ENCODE results near the gene SCNN1A.

GRCh38 chr12:6328045-6328779 lies 47.2 kb downstream of the SCNN1A start:
- TF ChIP-seq, protein P1, sequence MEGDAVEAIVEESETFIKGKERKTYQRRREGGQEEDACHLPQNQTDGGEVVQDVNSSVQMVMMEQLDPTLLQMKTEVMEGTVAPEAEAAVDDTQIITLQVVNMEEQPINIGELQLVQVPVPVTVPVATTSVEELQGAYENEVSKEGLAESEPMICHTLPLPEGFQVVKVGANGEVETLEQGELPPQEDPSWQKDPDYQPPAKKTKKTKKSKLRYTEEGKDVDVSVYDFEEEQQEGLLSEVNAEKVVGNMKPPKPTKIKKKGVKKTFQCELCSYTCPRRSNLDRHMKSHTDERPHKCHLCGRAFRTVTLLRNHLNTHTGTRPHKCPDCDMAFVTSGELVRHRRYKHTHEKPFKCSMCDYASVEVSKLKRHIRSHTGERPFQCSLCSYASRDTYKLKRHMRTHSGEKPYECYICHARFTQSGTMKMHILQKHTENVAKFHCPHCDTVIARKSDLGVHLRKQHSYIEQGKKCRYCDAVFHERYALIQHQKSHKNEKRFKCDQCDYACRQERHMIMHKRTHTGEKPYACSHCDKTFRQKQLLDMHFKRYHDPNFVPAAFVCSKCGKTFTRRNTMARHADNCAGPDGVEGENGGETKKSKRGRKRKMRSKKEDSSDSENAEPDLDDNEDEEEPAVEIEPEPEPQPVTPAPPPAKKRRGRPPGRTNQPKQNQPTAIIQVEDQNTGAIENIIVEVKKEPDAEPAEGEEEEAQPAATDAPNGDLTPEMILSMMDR (conservative IDR thresholded peaks at IDR 0.05; ENCODE audit: low read depth, low read length): no peak
- TF ChIP-seq EZH2 (IDR thresholded peaks at IDR 0.05; ENCODE audit: low read length, unreplicated experiment): no peak

Measured in PC-3 (cell line).